Nephron (organoid): Measurements from ENCODE around the gene TOP1.
"Not testable (repeated sequence)": the region's sequence is repeated elsewhere in the genome, so short reads cannot be mapped to it uniquely, and the experiment has no call there.

Experiments
- H3K27ac Mint-ChIP-seq, 3 experiments: 2 replicates each; pipeline ENCODE4 v1.8.0; 2020; ENCODE audit warnings: mixed read lengths in 3 of 3, mild to moderate bottlenecking in 2 of 3, moderate library complexity in 1 of 3
- H3K27me3 Mint-ChIP-seq: 2 replicates; pipeline ENCODE4 v1.8.0; 2021; ENCODE audit warnings: low read depth, mild to moderate bottlenecking, moderate library complexity, mixed read lengths
- H3K36me3 Mint-ChIP-seq: 2 replicates; pipeline ENCODE4 v1.8.0; 2020; ENCODE audit warnings: low read depth, mixed read lengths
- H3K4me1 Mint-ChIP-seq: 2 replicates; pipeline ENCODE4 v1.8.0; 2020; ENCODE audit warnings: mixed read lengths
- H3K4me3 Mint-ChIP-seq, 3 experiments: 2 replicates each; pipeline ENCODE4 v1.8.0; 2020; ENCODE audit warnings: mild to moderate bottlenecking in 3 of 3, mixed read lengths in 3 of 3, moderate library complexity in 2 of 3
- H3K9me3 Mint-ChIP-seq: 2 replicates; pipeline ENCODE4 v1.8.0; 2020; ENCODE audit warnings: mixed read lengths
- CTCF ChIP-seq, 3 experiments: fragments of 200-600 bp; sonication (generic); IDR thresholded peaks; one replicate each; pipeline ENCODE4 v1.5.0; 2021; ENCODE audit warnings: antibody characterized with exemption in 3 of 3; ENCODE audit not compliant: unreplicated experiment in 3 of 3

Gene TOP1

GRCh38 chr20:41000628-41001027 is 28.0 kb upstream of the TOP1 start:
- H3K4me1 Mint-ChIP-seq = peaks cover 26% of the 10 kb centered on the region

GRCh38 chr20:41001497-41001896 is 27.1 kb upstream of the TOP1 start:
- no peak overlapping the region for H3K27ac Mint-ChIP-seq

More at GRCh38 chr20:41000628-41001027, 28.0 kb upstream of the TOP1 start:
- Mint-ChIP-seq H3K4me3 (no peak overlapping the region), H3K27ac (no peak overlapping the region), H3K9me3 (peaks cover 2% of the 10 kb centered on the region), H3K27me3 (peaks cover 4% of the 10 kb centered on the region), H3K36me3 (no peaks in the 10 kb centered on the region)
- TF ChIP-seq CTCF (IDR thresholded peaks at IDR 0.05; ENCODE audit: unreplicated experiment in 3 of 3) = no peak

GRCh38 chr20:41002842-41003142 is 25.8 kb upstream of the TOP1 start:
- no peaks in the 10 kb centered on the region for H3K36me3 Mint-ChIP-seq
- no peak for TF ChIP-seq CTCF (IDR thresholded peaks at IDR 0.05; ENCODE audit: unreplicated experiment in 3 of 3)
- H3K9me3 Mint-ChIP-seq = peaks cover 4% of the 10 kb centered on the region

More at GRCh38 chr20:41001497-41001896, 27.1 kb upstream of the TOP1 start:
- peaks cover 29% of the 10 kb centered on the region for H3K4me1 Mint-ChIP-seq
- TF ChIP-seq CTCF (IDR thresholded peaks at IDR 0.05; ENCODE audit: unreplicated experiment in 3 of 3) = no peak
- H3K9me3 Mint-ChIP-seq = peaks cover 2% of the 10 kb centered on the region
- no peaks in the 10 kb centered on the region for H3K36me3 Mint-ChIP-seq
- H3K4me3 Mint-ChIP-seq = no peak overlapping the region
- peaks cover 5% of the 10 kb centered on the region for H3K27me3 Mint-ChIP-seq

GRCh38 chr20:41003143-41003935 is 25.3 kb upstream of the TOP1 start:
- TF ChIP-seq CTCF (IDR thresholded peaks at IDR 0.05; ENCODE audit: unreplicated experiment in 3 of 3) = no peak
- Mint-ChIP-seq H3K27me3 (peaks cover 6% of the 10 kb centered on the region), H3K4me3 (peak overlapping the region in 1 of 3 experiments; percentile 30), H3K27ac (peak overlapping the region in 2 of 3 experiments; percentile 74 to 81), H3K4me1 (peaks cover 34% of the 10 kb centered on the region), H3K9me3 (peaks cover 10% of the 10 kb centered on the region), H3K36me3 (no peaks in the 10 kb centered on the region)

More at GRCh38 chr20:41002842-41003142, 25.8 kb upstream of the TOP1 start:
- H3K27ac Mint-ChIP-seq = peak overlapping the region in 2 of 3 experiments; percentile 74 to 81
- H3K4me3 Mint-ChIP-seq = peak overlapping the region in 1 of 3 experiments; percentile 30
- peaks cover 29% of the 10 kb centered on the region for H3K4me1 Mint-ChIP-seq
- peaks cover 5% of the 10 kb centered on the region for H3K27me3 Mint-ChIP-seq

GRCh38 chr20:41003936-41004294 is 24.7 kb upstream of the TOP1 start:
- H3K36me3 Mint-ChIP-seq, H3K27me3 Mint-ChIP-seq, H3K4me3 Mint-ChIP-seq, H3K27ac Mint-ChIP-seq: not testable (repeated sequence)
- Mint-ChIP-seq H3K4me1 (peaks cover 38% of the 10 kb centered on the region), H3K9me3 (peaks cover 11% of the 10 kb centered on the region)

- peak overlapping the region in 1 of 3 experiments; percentile 40 for H3K4me3 Mint-ChIP-seq
- no peaks in the 10 kb centered on the region for H3K36me3 Mint-ChIP-seq
- H3K4me1 Mint-ChIP-seq = peaks cover 39% of the 10 kb centered on the region
- peaks cover 11% of the 10 kb centered on the region for H3K9me3 Mint-ChIP-seq
- H3K27ac Mint-ChIP-seq = peak overlapping the region; percentile 78 to 98 (median 97)
- no peak for TF ChIP-seq CTCF (IDR thresholded peaks at IDR 0.05; ENCODE audit: unreplicated experiment in 3 of 3)
- H3K27me3 Mint-ChIP-seq = peaks cover 9% of the 10 kb centered on the region
These were observed 23.9 kb upstream of the TOP1 start for GRCh38 chr20:41004531-41005360.
